ENCODE data around the gene HOXA10.

Gene HOXA10

GRCh38 chr7:27154901-27155815 lies 19.0 kb downstream of the HOXA10 start:
- DNase-seq, result no peak

GRCh38 chr7:27154369-27154768 lies 19.8 kb downstream of the HOXA10 start:
- DNase-seq, result no peak

- DNase-seq, result no peak
These were observed 20.6 kb downstream of the HOXA10 start for GRCh38 chr7:27153526-27153925.

- no peak for DNase-seq
These were observed 21.2 kb downstream of the HOXA10 start for GRCh38 chr7:27152816-27153442.

- DNase-seq, result no peak
These were observed 21.9 kb downstream of the HOXA10 start, which contains the start of gene HOXA3 for GRCh38 chr7:27151931-27152815. Gene HOXA3 (minus strand): TSS chr7:27152583. CDS start chr7:27110640, 41,943 bp downstream.

GRCh38 chr7:27151341-27151930 lies 22.7 kb downstream of the HOXA10 start:
- no peak for DNase-seq

GRCh38 chr7:27150568-27151340 lies 23.4 kb downstream of the HOXA10 start:
- DNase-seq, result peak; percentile 54

- DNase-seq, result no peak
These were observed 24.1 kb downstream of the HOXA10 start for GRCh38 chr7:27149842-27150567.

GRCh38 chr7:27148756-27149641 lies 25.1 kb downstream of the HOXA10 start:
- no peak for DNase-seq

GRCh38 chr7:27148031-27148755 lies 25.9 kb downstream of the HOXA10 start:
- no peak for DNase-seq

GRCh38 chr7:27147199-27148030 lies 26.7 kb downstream of the HOXA10 start, which contains the start of gene HOXA6:
Gene HOXA6 (minus strand): TSS chr7:27147774. CDS start chr7:27147749, 25 bp downstream.
- DNase-seq, result no peak

GRCh38 chr7:27146491-27147198 lies 27.5 kb downstream of the HOXA10 start:
- DNase-seq, result no peak

- DNase-seq, result no peak
These were observed 28.2 kb downstream of the HOXA10 start for GRCh38 chr7:27145914-27146412.

GRCh38 chr7:27145165-27145913 lies 28.8 kb downstream of the HOXA10 start:
- DNase-seq, result no peak

- no peak for DNase-seq
These were observed 29.3 kb downstream of the HOXA10 start for GRCh38 chr7:27144781-27145164.

- no peak for DNase-seq
These were observed 30.0 kb downstream of the HOXA10 start for GRCh38 chr7:27143950-27144780.
